Right renal pelvis (tissue), 4 donors: ENCODE measurements around the gene INHBE. TPM values are rescaled to one million over a fixed set of nuclear protein-coding genes. Genes with fewer than 3 reads are reported as not detected.
"Not testable (repeated sequence)": the region's sequence is repeated elsewhere in the genome, so short reads cannot be mapped to it uniquely, and the experiment has no call there.

Experiments
- DNase-seq, 4 donors: peaks; one replicate each; pipeline ENCODE4 v3.0.0-alpha.2; 2013; ENCODE audit warnings: low read depth in 4 of 4, low spot score in 3 of 4, missing footprints in 1 of 4
- polyA plus RNA-seq, 4 donors: library from polyadenylated mRNA; unstranded; fragments of 120-200 nt; gene quantifications; one replicate each; pipeline ENCODE4 v1.2.1, GENCODE V29; 2013; ENCODE audit not compliant: insufficient read length in 4 of 4

Gene INHBE, protein sequence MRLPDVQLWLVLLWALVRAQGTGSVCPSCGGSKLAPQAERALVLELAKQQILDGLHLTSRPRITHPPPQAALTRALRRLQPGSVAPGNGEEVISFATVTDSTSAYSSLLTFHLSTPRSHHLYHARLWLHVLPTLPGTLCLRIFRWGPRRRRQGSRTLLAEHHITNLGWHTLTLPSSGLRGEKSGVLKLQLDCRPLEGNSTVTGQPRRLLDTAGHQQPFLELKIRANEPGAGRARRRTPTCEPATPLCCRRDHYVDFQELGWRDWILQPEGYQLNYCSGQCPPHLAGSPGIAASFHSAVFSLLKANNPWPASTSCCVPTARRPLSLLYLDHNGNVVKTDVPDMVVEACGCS
- under 1 TPM; 0.42 to 0.51 (median 0.50) TPM for polyA plus RNA-seq

DNA sequence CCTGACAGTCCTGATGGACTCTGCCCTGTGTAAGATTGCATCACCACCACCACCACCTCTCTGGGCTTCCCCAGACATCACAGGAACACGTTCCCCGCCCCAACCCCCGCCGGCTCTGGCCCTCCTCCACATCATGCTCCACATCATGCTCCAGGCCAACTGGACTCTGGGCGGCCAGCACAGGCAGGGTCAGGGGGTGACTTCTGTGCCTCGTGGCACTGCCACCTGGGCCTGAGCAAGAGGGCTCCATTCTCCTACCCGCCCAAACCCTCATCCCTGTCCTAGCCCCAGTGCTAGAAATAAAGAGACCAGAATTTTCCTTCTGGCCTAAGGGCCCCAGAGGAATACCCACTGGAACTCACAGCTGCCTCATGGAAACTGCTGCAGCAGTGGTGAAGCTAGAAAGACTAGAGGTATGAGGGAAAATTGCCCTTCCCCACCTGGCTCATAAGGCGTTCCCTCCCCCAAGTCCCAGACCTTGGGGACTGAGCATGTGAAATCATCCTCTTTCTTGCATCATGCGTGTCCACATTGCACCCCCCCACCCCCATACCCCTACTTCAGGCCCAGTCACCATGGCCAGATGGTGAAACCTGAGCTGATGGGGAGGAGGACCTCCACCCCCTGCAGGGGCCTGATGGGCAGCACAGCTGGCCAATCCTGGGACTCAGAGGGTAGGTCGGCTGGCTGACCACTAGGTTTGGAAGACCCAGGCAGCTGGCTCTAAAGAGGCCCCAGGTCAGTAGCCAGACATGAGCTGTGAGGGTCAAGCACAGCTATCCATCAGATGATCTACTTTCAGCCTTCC, at the start of gene INHBE:
TSS of gene INHBE (plus strand) at position 742 of the 808 bp plus-strand sequence. CDS start 230 bp downstream, outside the sequence.
- no peak for DNase-seq

DNA sequence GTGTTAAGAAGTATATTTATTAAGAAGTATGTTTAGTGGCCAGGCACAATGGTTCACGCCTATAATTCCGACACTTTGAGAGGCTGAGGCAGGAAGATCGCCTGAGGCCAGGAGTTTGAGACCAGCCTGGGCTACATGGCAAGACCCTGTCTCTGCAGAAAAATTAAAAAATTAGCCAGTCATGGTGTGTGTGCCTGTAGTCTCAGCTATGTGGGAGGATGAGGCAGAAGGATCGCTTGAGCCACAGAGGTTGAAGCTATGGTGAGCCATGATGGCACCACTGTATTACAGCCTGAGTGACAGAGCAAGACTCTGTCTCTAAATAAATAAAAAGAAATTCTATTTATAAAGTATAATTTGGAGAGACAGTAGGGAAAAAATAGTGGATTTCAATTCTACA, 44.6 kb upstream of the INHBE start:
- no peak for DNase-seq

DNA sequence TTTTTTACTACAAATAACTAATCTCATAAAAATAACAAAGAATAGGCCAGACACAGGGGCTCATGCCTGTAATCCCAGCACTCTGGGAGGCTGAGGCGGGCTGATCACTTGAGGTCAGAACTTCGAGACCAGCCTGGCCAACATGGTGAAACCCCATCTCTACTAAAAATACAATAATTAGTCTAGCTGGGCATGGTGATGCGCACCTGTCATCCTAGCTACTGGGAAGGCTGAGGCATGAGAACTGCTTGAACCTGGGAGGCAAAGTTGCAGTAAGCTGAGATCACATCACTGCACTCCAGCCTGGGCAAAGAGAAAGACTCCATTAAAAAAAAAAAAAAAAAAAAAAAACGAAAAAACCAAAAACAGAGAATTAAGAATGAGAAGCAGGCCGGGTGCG, 40.9 kb upstream of the INHBE start:
- not testable (repeated sequence) for DNase-seq

DNA sequence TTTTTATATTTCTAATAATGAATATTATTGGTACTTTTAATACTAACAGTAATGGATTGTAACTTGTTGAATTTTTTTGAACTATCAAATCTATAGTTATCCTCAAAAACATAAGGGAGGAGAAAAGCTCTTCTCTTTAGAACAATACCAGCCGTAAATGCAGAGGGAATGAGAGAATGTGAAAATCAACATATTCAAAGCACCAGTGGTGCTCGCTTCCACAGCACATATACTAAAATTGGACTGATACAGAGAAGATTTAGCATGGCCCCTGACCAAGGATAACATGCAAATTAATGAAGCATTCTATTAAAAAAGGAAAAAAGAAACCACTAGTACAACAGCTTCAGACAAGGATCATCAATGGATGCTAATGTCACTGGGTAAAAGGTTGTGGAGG, 40.0 kb upstream of the INHBE start:
- no peak for DNase-seq

DNA sequence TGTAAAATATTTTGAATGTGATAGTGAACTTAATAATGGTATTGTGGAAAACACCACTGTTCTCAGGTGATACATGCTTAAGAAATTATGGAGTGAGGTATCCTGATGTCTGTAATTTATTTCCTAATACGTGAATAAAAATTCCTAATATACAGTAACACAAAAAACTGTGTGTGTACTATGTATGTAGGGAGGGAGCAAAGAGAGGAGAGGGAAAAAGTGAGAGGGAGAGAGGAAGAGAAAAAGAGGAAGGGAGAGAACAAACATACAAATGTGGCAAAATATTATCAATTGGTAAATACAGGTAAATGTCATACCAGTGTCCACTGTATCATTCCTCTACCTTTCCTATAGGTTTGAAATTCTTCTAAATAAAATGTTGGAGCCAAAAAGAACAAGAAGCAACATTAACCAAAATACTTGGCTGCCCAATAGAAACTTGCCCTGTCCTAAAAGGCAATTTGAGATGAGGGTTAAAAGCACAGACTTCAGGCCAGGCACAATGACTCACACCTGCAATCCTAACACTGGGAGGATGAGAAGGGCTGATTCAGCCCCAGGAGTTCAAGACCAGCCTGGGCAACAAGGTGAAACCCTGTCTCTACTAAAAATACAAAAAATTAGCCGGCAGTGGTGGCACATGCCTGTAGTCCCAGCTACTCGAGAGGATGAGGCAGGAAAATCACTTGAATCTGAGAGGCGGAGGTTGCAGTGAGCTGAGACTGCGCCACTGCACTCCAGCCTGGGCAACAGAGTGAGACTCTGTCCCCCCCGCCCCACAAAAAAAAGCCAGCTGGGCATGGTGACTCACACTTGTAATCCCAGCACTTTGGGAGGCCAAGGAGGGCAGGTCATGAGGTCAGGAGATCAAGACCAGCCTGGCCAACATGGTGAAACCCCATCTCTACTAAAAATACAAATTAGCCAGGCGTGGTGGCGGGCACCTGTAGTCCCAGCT, 38.8 kb upstream of the INHBE start:
- DNase-seq: no peak

DNA sequence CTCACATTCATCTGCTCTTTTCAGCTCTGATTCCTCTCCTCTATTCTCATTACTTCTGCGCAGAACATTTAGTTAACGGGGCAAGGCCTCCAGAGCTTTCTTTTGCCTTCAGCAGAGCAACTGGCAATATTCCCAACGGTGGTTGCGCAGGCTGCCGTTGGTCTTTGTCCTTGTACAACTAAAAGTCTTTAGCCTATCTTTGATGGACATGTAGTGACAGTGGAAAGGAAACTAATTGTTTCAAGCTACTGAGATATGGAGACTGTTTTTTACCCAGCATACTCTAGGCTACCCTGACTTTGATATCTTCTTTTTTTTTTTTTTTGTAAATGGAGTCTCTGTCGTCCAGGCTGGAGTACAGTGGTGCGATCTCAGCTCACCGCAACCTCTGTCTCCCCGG, 36.9 kb upstream of the INHBE start:
- no peak for DNase-seq

DNA sequence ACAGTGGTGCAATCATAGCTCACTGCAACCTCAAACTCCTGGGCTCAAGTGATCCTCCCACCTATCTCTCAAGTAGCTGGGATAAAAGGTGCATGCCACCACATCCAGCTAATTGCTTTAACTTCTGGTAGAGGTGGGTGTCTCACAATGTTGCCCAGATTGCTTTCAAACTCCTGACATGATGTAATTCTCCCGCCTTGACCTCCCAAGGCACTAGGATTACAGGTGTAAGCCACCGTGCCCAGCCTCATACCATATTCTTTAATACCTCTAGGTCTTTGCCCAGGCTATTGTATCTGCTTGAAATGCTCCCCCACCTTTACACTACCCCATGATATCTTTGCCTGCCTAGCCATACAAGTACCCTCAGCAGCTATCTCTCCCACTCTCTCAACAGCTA, 35.6 kb upstream of the INHBE start:
- DNase-seq: no peak

DNA sequence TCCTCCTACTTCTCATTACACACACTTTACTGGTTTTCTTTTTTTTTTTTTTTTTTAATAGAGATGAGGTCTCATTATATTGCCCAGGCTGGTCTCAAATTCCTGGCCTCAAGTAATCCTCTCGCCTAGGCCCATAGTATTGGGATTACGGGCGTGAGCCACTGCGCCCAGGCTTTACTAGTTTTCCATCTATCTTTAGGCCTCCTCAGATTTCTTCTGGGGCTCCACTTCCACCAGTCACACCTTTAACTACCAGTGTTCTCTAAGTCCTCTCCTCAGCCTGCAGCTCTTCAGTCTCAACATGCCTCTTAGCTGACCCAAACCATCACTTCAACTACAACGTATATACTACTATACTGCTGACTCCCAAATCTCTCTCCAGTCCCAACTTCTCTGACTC, 34.6 kb upstream of the INHBE start:
- no peak for DNase-seq

DNA sequence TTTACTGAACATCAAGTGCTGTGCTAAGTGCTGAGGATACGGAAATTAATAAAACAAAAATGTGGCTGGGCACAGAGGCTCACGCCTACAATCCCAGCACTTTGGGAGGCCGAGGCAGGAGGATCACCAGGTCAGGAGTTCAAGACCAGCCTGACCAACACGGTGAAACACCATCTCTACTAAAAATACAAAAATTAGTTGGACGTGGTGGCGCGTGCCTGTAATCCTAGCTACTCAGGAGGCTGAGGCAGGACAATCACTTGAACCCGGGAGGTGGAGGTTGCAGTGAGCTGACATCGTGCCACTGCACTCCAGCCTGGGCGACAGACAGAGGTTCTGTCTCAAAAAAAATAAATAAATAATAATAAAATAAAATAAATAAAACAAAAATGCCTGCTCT, 28.2 kb upstream of the INHBE start:
- not testable (repeated sequence) for DNase-seq

DNA sequence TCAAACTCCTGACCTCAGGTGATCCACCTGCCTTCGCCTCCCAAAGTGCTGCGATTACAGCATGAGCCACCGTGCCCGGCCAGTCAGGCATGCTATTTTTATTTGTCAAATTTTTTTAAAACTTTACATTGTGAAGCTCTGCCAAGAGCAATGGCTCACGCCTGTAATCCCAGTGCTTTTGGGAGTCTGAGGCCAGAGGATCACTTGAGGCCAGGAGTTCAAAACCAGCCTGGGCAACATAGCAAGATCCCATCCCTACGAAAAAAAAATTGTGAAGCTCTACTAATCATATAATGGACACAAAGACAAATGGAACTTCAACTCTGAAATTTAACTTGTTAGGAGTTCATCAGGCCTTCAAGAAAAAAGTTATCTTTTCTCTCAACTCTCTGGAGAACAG, 26.1 kb upstream of the INHBE start:
- no peak for DNase-seq

DNA sequence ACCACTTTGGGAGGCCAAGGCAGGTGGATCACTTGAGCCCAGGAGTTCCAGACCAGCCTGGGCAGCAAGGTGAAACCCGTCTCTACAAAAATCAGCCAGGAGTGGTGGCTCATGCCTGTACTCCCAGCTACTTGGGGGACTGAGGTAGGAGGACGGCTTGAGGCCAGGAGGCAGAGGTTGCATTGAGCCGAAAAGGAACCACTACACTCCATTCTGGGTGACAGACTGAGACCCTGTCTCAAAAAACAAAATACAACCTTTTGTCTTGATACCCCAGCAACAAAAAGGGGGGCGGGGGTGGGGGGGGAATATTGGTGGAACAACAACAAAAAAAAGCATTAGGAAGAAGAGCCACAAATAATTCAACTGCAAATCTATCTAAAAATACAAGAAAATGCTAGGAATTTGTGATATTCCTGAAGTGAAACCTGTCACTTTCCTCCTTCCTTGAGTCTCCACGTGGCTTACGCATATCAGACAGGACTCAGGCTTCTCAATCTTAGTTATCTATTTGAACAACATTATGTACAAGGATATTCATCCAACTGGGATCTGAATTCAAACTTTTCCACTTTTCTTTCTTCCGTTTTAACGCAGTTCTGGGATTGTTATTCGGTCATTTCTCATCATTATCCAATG, 25.5 kb upstream of the INHBE start:
- no peak for DNase-seq

DNA sequence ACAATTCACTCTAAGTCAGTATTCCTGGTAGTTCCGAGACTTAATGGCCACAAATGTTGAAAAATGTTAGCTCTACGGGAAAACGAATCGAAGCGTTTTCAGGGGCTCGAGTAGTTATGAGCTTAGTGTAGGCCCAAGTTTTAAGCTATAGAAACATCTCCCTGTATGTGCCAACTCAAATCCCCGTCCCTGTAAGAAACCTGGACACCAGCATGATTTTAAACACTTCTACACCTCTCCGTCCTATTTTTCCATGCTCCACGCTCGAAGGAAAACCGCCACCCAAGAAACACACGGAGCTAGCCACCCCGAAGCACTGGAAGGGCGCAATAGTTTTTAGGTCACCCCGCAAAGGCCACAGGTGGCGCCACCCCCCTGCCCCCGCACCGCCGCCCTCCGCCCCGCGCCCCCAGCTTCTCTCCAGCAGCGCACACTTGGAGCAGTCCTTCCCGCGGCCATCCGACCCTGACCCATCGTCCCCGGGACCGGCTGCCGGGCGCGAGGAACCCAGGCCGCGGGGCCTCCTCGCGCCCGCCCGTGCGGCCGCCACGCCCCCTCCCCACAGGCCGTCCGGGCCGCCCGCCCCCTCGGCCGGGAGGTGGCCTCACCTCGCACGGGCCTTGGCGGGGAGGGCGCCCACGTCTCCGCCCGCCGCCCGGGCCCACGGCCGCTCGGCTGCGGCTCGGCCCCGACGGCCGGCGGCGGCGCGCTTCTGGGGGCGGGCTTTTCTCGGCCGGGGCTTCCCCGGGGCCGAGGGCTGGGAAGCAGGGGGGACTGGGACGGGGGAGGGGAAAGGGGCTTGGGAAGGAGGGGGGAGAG, 24.8 kb upstream of the INHBE start:
- no peak for DNase-seq

DNA sequence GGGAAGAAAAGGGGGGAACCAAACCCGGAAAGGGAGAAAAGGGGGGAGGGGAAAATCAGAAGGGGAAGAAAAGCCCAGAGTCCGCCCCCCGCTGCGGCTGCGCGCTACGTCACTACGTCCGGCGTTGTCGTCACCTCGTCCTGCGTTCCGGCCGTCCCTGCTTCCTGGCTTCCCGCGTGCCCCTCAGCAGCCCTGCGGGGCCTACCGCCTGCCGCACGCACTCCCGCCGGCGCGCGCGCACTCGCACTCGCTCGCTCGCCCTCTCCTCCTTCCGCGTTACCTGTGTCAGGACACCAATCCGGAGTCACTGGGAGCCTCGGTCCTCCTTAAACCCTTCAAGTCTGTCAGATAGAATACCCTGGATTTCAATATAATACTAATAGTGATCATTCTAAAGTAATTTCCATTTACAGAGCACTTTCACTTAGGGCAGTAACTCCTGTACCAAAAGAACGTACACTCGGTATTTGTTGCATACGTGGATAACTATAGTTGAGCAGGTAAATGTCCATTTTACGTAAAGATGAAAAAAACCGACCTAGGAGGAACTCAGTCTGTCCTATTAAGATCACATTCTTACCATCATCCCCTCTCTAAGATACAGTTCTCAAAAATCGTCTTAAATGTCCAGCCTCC, 24.1 kb upstream of the INHBE start, which contains the start of gene R3HDM2:
TSS of gene R3HDM2 (minus strand) at position 113 of the 636 bp plus-strand sequence. CDS start 120,615 bp downstream, outside the sequence.
- peak; percentile 85 to 89 (median 88) for DNase-seq

DNA sequence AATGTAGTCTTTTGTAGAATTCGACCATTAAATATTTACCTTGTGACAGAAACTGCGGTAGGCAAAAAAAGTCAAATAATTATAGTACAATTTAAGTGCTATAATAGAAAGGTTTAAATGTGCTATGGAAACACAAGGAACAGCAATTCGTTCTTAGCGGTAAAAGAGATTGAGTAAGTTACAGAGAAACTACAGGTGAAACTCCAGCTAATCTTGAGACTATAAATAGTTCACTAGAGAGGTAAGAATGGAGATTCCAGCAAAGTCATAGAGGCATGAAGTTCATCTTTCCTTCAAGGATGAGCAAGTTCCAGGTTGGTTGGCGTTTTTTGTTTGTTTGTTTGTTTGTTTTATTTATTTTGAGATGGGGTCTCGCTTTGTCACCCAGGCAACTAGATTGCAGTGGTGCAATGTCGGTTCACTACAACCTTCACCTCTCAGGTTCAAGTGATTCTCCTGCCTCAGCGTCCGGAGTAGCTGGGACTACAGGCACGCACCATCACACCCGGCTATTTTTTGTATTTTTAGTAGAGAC, 23.4 kb upstream of the INHBE start:
- DNase-seq: no peak

DNA sequence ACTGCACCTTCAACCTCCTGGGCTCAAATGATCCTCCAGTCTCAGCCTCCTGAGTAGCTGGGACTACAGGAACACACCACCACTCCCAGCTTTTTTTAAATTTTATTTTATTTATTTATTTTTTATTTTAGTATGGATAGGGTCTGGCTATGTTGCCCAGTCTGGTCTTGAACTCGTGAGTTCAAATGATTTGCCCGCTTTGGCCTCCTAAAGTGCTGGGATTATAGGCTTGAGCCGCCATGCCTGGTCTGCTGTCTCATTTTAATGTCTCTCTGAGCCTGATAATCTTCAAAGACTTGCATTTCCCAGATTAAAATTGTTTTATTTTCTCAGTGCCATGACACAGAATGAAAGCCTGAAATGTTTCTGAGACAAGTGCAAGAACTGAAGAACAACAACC, 21.7 kb upstream of the INHBE start:
- DNase-seq: no peak

DNA sequence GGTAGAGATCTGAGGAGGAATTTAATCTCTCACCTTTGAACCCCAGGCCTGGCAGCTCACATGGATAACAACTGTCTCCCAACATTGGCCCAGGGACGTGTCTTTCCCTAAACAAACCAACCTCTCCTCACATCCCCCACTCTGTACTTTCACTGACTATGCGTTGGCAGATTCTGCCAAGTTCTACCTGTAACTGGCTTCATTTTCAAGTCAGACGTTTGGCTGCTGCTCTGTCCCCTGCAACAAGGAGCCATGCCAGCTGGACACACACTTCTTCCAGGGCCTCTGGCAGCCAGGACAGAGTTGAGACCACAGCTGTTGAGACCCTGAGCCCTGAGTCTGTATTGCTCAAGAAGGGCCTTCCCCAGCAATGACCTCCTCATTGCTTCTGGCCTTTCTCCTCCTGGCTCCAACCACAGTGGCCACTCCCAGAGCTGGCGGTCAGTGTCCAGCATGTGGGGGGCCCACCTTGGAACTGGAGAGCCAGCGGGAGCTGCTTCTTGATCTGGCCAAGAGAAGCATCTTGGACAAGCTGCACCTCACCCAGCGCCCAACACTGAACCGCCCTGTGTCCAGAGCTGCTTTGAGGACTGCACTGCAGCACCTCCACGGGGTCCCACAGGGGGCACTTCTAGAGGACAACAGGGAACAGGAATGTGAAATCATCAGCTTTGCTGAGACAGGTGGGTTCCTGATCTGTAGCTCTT, 20.4 kb upstream of the INHBE start, which contains the start of gene INHBC:
TSS of gene INHBC (plus strand) at position 268 of the 707 bp plus-strand sequence. CDS start at position 371, 103 bp downstream.
- DNase-seq: no peak

DNA sequence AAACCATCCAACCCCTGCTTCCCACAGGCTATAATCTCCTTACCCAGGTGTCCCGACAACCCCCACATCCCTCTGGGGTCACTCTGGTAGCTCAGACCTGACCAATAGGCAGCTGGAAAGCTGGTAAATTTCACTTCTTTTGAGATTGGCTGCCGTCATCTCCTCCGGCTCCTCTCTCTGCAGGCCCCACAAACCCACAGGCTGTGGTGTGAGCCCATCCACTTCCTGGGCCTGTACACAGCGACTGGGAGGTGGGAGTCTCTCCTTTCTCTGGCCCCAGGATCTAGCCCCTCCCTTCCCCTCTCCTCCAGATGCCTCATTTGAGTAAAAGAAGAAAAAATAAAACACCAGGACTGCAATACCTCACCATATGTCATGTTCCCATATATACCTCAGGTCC, 19.8 kb upstream of the INHBE start:
- DNase-seq: no peak

DNA sequence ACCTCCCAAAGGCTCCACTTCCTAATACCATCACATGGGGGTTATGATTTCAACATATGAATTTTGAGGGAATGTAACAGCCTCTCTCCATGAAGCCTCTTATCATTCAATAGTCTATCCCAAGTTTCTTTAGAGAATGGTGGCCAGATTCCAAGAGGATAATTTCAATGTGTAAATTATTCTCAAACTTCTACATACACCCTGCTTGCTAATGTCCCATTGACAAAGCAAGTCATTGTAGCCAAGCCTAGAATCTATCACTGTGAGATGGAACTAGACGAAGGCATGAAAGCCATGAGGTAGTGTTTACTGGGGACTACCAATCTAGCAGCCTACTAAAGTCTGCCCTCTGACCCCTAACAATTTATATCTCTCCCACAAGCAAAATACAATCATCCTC, 16.7 kb upstream of the INHBE start:
- no peak for DNase-seq
